Renal cortex interstitium (tissue), 11 donors: ENCODE measurements around the gene BZW1. TPM values are rescaled to one million over a fixed set of nuclear protein-coding genes. Genes with fewer than 3 reads are reported as not detected.
"Not testable (repeated sequence)": the region's sequence is repeated elsewhere in the genome, so short reads cannot be mapped to it uniquely, and the experiment has no call there.

Source experiments
- DNase-seq, 11 donors: peaks; one replicate each; pipeline ENCODE4 v3.0.0-alpha.2; 2013; ENCODE audit warnings: low read depth in 9 of 11, low spot score in 4 of 11; ENCODE audit errors: extremely low read depth in 1 of 11
- polyA plus RNA-seq, 3 donors: library from polyadenylated mRNA; unstranded; fragments of 120-200 nt; gene quantifications; one replicate each; pipeline ENCODE4 v1.2.1, GENCODE V29; 2013; ENCODE audit not compliant: insufficient read length in 3 of 3

BZW1 gene
- polyA plus RNA-seq, 3 donors = 224 to 305 (median 257) TPM

GRCh38 chr2:200814276-200814815 lies 2.6 kb downstream of the BZW1 start:
- DNase-seq = no peak

- no peak for DNase-seq
Measured at GRCh38 chr2:200814917-200815316, 3.2 kb downstream of the BZW1 start.

GRCh38 chr2:200818732-200819131 lies 7.0 kb downstream of the BZW1 start:
- not testable (repeated sequence) for DNase-seq

- DNase-seq = no peak
Measured at GRCh38 chr2:200820573-200821234, 9.0 kb downstream of the BZW1 start.

GRCh38 chr2:200821686-200822245 lies 10.1 kb downstream of the BZW1 start:
- DNase-seq = no peak

GRCh38 chr2:200828104-200828503 lies 16.4 kb downstream of the BZW1 start:
- no peak for DNase-seq

GRCh38 chr2:200828572-200829257 lies 17.0 kb downstream of the BZW1 start:
- no peak for DNase-seq

- no peak for DNase-seq
Measured at GRCh38 chr2:200829258-200829655, 17.5 kb downstream of the BZW1 start.

- DNase-seq = no peak
Measured at GRCh38 chr2:200834701-200835100, 23.0 kb downstream of the BZW1 start.

- DNase-seq = no peak
Measured at GRCh38 chr2:200839513-200839912, 27.8 kb downstream of the BZW1 start.

GRCh38 chr2:200843993-200844948 lies 32.6 kb downstream of the BZW1 start:
- DNase-seq = no peak

- DNase-seq = no peak
Measured at GRCh38 chr2:200845194-200845593, 33.5 kb downstream of the BZW1 start.

- no peak for DNase-seq
Measured at GRCh38 chr2:200845669-200846325, 34.1 kb downstream of the BZW1 start.

GRCh38 chr2:200847269-200847668 lies 35.6 kb downstream of the BZW1 start:
- DNase-seq = no peak

- DNase-seq = no peak
Measured at GRCh38 chr2:200847939-200848338, 36.2 kb downstream of the BZW1 start.

- DNase-seq = no peak
Measured at GRCh38 chr2:200850512-200851256, 39.0 kb downstream of the BZW1 start.

GRCh38 chr2:200851398-200852248 lies 39.9 kb downstream of the BZW1 start:
- no peak for DNase-seq
